GM11168 (cell line): ENCODE measurements around the gene LRRC2.
"Not testable (repeated sequence)": the region's sequence is repeated elsewhere in the genome, so short reads cannot be mapped to it uniquely, and the experiment has no call there.

Experiments used
- in situ Hi-C: fragments of 300-500 bp; cut with MboI; formaldehyde crosslinking; loops from one replicate; pipeline ENCODE4 v1.12.0; 2022; ENCODE audit warnings: low sequenced_read_pairs; ENCODE audit not compliant: unreplicated experiment

The LRRC2 gene

DNA sequence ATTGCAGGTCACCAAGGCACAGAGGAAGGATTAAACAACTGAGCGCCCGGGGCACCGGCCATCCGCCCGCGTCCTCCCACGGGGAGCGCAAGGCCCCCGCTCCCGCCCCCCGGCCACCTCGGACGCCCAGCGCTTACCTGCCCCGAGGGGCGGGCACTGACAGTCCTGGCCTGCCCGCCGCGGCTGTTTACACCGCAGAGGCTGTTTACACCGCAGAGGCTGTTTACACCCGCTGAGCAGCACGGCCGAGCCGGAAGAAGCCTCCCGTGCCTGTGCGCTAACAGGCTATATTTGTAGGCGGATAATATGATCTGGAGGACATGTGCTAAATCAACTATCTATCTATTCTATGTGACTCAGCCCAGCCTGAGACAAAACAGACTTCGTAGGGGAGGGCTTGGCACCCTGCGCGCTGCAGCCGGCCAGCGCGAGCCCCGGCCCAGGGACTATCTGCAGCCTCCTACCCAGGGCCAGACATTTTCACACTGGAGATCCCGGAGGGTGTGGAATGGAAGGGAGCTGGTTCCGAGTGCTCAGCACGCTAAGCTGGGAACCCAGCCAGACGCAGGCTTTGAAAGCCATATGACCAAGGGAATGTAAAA lies at the start of gene LRRC2:
Gene LRRC2, minus strand, starts transcription at position 263 of the 602 bp plus-strand sequence. CDS start 14,711 bp downstream, outside the sequence.
- in situ Hi-C loops = no loop called here

DNA sequence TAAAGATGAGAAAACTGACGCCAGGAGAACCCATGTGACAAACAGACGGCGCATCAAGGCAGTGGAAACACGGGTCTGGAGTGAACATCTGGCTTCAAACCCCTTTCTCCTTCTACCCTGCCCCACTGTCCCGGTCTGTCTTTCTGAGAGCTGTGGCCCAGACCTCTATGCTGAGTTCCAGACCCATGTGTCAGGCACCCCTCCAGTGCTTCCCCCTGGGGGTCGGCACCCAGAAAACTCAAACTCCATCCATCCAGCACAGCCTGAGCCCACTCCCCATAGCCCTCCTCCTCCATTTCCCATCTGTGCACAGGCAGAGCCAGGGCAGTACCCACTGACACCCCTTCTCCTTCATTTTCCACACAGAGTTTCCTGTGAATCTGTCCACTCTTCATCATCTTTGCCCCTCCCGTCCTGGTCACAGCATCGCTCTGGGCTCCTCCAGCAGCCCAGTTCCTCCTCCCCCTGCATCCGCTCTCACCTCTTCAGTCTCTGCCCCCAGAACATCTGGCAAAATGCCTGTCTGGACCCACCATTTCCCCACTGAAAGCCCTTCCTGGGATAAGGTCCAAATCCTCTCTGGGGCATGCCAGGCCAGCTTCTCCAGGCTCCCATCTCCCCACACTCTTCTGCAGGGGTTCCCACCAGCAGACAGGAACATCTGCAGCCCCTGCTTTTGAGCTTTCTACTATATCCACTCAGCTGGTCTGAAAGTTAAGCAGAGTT lies 49.1 kb upstream of the LRRC2 start:
- in situ Hi-C loops = no loop called here

DNA sequence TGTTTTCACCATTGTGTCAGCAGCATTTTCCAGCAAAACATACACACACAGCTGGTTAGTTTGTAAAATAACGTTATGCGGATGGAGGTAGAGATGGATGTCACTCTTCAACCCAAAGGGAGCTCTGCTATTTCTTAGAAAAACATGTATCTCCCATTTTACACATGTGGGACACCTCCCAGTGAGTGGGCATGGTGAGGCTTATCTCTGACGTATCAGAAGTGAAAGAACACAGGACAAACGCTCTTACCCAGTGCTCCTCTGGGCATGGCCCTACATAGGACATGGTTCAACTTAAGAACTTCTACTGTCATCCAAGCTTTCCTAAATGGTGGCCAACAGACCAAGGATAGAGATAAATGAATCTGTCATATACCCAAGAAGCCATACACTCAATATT lies 48.3 kb upstream of the LRRC2 start:
- in situ Hi-C loops = no loop called here

GRCh38 chr3:46613313-46614005 lies 47.4 kb upstream of the LRRC2 start:
- in situ Hi-C loops = no loop called here

GRCh38 chr3:46612324-46612723 lies 46.2 kb upstream of the LRRC2 start, which contains the start of gene FAM240A:
FAM240A (plus strand) TSS chr3:46612525; CDS start chr3:46612684, 159 bp downstream.
- in situ Hi-C loops = no loop called here

DNA sequence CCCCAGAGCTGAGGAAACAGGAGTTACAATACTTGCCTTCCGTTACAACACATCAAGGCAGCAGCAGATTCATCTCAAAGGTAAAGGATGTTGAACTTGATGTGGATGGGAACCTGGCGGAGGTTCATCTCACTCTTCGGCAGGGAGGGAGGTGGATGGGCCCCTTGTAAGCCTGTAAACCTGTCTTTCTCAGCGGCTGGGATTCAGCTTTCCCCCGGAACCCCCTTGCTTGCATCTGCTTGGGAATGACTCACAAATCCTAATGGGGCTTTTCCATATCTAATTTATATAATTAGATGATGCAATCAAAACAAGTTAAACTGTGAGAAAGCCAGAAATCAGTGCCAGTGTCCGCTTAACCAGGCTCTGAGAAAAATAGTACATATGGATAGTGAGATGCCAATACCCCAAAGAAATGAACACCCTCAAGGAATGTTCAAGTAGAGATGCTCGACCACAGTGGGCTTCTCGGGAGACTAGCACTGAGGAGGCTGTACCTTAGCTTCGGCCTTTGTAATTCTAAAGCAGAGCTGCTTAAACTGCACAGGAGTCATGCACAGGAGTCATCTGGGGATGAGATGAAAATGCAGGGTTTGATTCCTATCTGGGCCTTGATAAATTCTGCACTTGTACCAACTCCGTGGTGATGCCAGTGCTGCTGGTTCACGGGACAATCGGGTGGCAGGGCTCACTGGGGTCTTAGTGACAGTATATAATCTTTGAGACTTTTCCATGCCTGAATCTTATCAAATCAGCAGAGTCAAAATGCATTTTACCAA lies 44.0 kb upstream of the LRRC2 start:
- in situ Hi-C loops = no loop called here

GRCh38 chr3:46609212-46609721 lies 43.2 kb upstream of the LRRC2 start:
- in situ Hi-C loops = no loop called here

GRCh38 chr3:46607603-46608028 lies 41.5 kb upstream of the LRRC2 start:
- in situ Hi-C loops = no loop called here

GRCh38 chr3:46604127-46604526 lies 38.0 kb upstream of the LRRC2 start:
- in situ Hi-C loops = no loop called here

DNA sequence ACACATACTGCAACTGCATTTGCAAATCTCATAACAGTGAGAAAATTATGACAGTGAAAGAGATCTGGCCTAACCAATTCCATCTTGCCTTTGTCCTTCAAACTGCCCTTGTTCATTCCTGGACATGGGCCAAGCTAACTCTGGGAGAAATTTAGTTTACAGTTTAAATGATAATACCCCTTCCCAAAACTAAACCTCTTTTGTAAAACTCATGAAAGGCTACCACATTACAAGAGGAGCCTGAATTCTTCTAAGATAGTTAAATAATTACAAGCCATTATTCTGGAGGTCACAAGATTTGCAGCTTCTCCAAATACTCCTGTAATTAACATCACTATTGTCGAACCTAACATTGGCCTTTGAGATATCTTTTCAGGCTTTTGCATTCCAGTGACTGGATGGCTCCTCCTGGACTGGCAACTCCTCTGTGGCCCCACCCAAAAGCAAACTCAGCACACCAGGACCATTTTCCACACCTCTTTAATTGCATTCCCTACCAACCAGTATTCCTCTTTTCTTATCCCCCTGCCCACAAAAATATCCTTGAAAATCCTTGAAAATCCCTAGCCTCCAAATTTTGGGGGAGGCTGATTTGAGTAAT lies 37.4 kb upstream of the LRRC2 start:
- in situ Hi-C loops = no loop called here

- in situ Hi-C loops = no loop called here
Measured at GRCh38 chr3:46599590-46599989, 33.5 kb upstream of the LRRC2 start.

DNA sequence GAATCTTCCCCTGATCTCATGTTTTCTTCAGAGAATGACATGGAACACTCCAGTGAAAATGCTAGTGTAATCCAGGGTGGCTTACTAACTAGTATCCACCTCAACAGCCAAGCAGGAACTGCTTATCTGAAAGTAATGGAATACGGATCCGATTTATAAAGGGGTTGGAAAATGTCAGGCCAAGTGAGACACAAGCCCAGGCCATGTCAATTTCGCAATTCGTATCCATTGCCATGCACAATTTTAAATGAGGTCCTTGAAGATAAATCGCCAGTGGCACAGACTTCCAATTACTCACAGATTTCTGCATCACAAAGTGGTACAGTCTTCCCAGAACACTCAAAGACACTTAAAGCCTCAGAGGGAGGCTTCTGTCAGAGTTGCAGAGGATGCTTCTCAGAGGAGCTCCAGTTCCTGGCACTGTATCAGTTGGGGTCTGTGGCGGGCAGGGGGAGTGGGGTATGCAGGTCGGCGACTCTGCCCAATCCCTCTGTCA lies 29.8 kb upstream of the LRRC2 start:
- in situ Hi-C loops = no loop called here

DNA sequence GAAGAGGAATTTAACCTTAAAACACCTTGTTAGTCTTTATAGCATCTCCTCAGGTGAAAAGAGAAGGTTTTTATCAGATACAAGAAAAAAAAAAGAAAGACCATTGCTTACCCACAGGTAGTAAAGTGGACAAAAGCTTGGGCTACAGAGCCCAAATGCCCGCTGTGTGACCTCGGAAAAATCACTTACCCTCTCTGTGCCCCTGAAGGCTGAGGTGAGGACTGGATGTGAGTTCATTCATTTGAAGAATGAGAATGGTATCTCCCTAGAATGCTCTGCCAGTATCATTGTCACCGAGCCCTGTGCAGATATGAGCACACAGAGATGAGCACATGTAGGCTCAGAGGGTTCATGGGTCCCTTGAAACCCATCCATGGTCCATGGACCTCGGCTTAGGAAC lies 28.6 kb upstream of the LRRC2 start:
- in situ Hi-C loops = no loop called here

GRCh38 chr3:46593979-46594378 lies 27.9 kb upstream of the LRRC2 start:
- in situ Hi-C loops = no loop called here

DNA sequence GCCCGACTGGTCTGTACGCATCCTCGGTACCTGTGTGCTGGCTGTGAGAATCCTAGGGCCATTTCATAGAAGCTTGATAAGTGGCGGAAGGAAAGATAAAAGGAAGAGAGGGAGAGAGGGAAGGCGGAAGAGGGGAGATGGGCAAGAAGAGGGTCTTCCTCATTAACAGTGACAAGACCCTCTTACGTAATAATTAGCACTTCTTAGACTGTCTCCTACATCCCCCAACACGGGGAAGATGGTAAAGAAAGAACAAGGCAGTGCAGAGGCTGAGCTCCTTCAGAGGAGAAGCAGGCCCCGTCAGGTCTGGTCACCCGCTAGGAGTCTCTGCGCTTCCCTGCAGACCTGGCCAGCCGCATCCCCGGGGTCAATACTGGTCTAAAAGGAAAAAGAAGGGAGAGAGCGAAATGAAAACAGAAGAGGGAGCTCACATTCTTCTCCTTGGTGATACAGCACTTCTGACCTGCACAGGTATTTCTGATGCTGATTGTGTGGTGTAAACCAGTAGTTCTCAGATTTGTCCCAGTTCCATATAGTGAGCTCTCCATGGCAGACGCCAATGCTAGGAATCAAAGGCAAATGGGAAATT lies 27.3 kb upstream of the LRRC2 start:
- in situ Hi-C loops = no loop called here

DNA sequence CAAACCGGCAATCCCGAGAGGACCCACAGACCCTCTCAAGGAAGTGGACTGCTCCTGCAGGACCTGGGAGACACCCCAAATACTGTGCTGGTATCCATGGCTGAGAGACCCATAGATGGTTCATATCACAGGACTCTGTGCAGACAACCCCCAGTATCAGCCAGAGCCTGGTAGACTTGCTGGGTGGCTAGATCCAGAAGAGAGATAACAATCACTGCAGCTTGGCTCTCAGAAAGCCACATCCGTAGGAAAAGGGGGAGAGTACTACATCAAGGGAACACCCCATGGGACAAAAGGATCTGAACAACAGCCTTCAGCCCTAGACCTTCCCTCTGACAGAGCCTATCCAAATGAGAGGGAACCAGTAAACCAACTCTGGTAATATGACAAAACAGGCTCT lies 21.2 kb upstream of the LRRC2 start:
- in situ Hi-C loops = not testable (repeated sequence)

DNA sequence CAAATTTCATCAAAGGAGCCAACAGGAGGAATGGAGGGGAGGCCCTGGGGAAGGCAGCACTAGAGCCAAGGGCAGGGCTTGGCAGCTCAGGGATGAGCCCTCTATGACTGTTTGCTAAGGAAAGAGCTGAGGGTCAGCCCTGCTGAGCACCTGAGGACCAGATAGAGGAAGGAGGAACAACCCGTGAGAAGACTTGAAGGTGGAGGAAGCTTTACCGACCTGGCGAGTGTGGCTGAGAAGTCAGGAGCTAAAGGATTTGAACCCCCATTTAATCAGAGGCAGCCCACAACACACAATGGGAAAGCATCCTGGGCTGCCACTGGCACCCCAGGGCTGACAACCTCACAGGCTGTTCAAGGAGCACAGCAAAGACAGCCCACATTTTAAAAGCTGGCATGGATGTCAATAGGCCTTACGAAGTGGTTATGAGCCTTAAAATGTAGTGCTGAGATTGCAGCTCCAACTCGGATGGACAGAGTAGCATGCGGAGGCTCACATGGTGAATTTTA lies 20.7 kb upstream of the LRRC2 start:
- in situ Hi-C loops = no loop called here

GRCh38 chr3:46585799-46586693 lies 19.9 kb upstream of the LRRC2 start:
- in situ Hi-C loops = no loop called here
